ENCODE results near the gene ERBB4. TPM values are rescaled to one million over a fixed set of nuclear protein-coding genes. Genes with fewer than 3 reads are reported as not detected.

ERBB4 gene
- total RNA-seq, 1 donor from 2014 or later, result 22.6 TPM

DNA sequence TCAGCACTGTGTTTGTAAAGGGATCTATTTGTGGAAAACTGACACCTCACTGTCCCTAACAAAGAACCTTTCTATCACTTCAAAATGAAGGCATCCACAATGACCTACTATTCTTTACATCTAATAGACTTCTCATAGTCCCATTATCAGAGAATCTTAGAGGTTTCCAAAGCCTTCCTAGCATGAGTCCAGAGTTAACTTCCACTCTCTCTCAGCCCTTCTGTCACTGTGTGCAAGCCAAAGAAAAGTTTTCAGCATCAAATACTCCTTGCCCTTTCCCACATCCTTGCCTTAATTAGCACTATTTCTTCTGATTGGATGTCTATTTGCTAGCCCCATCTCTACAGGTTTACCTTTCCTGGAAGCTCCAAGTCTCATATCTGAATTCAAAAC lies 178.5 kb downstream of the ERBB4 start:
- DNase-seq, result no peak
- intact Hi-C loops (cut with DNase I), result no loop called here
- TF ChIP-seq CTCF (IDR thresholded peaks at IDR 0.05), result no peak
- Histone ChIP-seq H3K27me3 (no peaks in the 10 kb centered on the region), H3K36me3 (no peaks in the 10 kb centered on the region), H3K27ac (no peak overlapping the region), H3K9me3 (no peaks in the 10 kb centered on the region), H3K4me3 (no peak overlapping the region), H3K4me1 (no peaks in the 10 kb centered on the region)
- no peak for ATAC-seq

- no peak for DNase-seq
- no peaks in the 10 kb centered on the region for H3K4me1 ChIP-seq
- H3K4me3 ChIP-seq, result no peak overlapping the region
- no peak overlapping the region for H3K27ac ChIP-seq
- H3K36me3 ChIP-seq, result no peaks in the 10 kb centered on the region
- intact Hi-C loops (cut with DNase I), result no loop called here
- ATAC-seq, result no peak
- no peaks in the 10 kb centered on the region for H3K27me3 ChIP-seq
- TF ChIP-seq CTCF (IDR thresholded peaks at IDR 0.05), result no peak
- no peaks in the 10 kb centered on the region for H3K9me3 ChIP-seq
Measured at GRCh38 chr2:212359425-212360067, 179.1 kb downstream of the ERBB4 start.

DNA sequence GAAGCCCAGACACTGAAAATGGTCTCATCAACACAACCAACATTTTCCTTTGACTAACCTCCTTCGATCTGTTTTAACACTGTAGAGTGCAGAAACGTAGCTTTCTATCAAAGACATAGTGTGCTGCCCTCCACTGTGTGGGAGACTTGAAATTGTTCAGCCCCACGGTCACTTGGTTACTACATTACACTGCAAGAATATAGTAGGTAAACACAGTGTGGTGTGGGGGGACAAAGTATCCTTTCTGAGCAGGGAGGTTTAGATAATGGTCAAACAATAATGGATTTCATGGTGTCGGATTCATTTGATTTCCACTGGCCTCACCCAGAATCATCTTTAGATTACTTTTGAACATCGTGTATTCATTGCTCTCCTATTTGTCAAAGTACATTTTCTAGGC lies 181.0 kb downstream of the ERBB4 start:
- Histone ChIP-seq H3K27ac (no peak overlapping the region), H3K36me3 (no peaks in the 10 kb centered on the region), H3K4me3 (no peak overlapping the region), H3K9me3 (no peaks in the 10 kb centered on the region), H3K4me1 (no peaks in the 10 kb centered on the region), H3K27me3 (no peaks in the 10 kb centered on the region)
- TF ChIP-seq CTCF (IDR thresholded peaks at IDR 0.05), result no peak
- DNase-seq (no peak), ATAC-seq (no peak)
- intact Hi-C loops (cut with DNase I), result no loop called here

DNA sequence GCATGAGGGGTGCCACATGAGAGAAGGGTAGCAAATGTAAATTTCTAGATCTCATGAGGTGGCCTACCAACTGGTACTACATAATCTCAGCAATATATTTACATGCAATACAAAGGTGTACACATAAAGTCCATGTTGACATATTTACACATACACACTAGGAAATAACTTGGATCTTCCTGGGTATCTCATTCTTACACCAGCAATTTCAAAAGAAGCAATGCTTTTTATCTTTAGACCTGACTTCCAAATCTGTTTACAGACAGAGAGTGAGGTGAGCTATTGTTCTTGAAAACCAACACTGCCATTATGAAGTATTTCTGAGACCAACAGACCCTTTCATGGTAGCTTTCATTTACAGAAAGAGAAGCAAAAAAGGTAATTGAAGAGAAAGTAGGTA lies 184.2 kb downstream of the ERBB4 start:
- no peak for TF ChIP-seq CTCF (IDR thresholded peaks at IDR 0.05)
- no peaks in the 10 kb centered on the region for H3K36me3 ChIP-seq
- no peaks in the 10 kb centered on the region for H3K9me3 ChIP-seq
- no peak overlapping the region for H3K27ac ChIP-seq
- intact Hi-C loops (cut with DNase I), result no loop called here
- H3K4me3 ChIP-seq, result no peak overlapping the region
- H3K27me3 ChIP-seq, result no peaks in the 10 kb centered on the region
- ATAC-seq (no peak), DNase-seq (no peak)
- no peaks in the 10 kb centered on the region for H3K4me1 ChIP-seq

- Histone ChIP-seq H3K9me3 (no peaks in the 10 kb centered on the region), H3K27me3 (no peaks in the 10 kb centered on the region), H3K36me3 (no peaks in the 10 kb centered on the region), H3K4me3 (no peak overlapping the region), H3K4me1 (no peaks in the 10 kb centered on the region), H3K27ac (no peak overlapping the region)
- ATAC-seq (no peak), DNase-seq (no peak)
- no peak for TF ChIP-seq CTCF (IDR thresholded peaks at IDR 0.05)
- intact Hi-C loops (cut with DNase I), result no loop called here
Measured at GRCh38 chr2:212348501-212348900, 190.1 kb downstream of the ERBB4 start.

DNA sequence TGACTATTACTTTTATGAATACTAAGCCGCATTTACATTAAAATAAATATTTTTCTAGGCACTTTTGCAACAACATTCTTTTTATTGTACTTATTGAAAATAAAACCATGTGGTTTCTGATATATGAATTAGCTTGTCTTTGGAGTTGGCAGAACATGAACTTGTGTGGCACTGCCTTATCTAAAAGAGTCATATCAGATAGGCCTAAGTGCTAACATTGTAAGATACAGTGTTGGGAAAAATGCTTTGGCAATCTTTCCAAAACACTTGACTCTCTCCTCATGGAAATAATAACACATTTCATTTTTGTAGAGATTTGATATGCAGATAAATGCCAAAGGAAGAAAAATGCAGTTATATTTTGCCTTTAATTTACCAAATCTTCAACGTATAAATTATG lies 191.7 kb downstream of the ERBB4 start:
- Histone ChIP-seq H3K9me3 (no peaks in the 10 kb centered on the region), H3K27me3 (no peaks in the 10 kb centered on the region), H3K27ac (no peak overlapping the region), H3K4me3 (no peak overlapping the region), H3K4me1 (no peaks in the 10 kb centered on the region), H3K36me3 (no peaks in the 10 kb centered on the region)
- TF ChIP-seq CTCF (IDR thresholded peaks at IDR 0.05), result no peak
- ATAC-seq (peak; percentile 49), DNase-seq (no peak)
- intact Hi-C loops (cut with DNase I), result no loop called here

Data from upper lobe of right lung (tissue), 1 donor.